Body of pancreas (tissue), 4 donors: Measurements from ENCODE around the gene LHX3.

Experiments used
- POLR2A ChIP-seq, 3 donors: fragments of 450-650 bp; IDR thresholded peaks; one replicate each; pipeline ENCODE4 v1.6.1; 2016; ENCODE audit warnings: antibody characterized with exemption in 3 of 3, mild to moderate bottlenecking in 2 of 3
- TF ChIP-seq, protein P1 (sequence below), 7 experiments: fragments of 450-650 bp in 4 of 7; fragments of 200-600 bp in 3 of 7; sonication (generic) in 3 of 7; IDR thresholded peaks; one replicate each; pipeline ENCODE4 v1.5.1; 2016 to 2019; ENCODE audit warnings: antibody characterized with exemption in 7 of 7

DNA sequence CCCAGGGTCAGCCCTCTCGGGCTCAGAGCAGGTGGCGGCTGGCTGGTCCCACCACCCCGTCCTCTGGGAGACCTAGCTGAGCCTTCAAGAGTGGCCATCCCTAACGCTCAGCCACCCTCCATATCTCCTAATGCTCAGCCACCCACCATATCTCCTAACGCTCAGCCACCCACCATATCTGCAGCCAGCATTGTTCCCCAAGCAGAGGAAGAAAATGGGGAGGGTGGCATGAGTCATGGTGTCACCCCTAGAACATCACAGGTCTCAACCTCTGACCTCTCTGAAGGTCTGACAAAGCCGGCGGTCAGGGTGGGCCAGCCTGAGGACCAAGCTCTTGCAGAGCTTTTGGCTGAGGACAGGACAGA lies 14.7 kb downstream of the LHX3 start:
- TF ChIP-seq, protein P1, sequence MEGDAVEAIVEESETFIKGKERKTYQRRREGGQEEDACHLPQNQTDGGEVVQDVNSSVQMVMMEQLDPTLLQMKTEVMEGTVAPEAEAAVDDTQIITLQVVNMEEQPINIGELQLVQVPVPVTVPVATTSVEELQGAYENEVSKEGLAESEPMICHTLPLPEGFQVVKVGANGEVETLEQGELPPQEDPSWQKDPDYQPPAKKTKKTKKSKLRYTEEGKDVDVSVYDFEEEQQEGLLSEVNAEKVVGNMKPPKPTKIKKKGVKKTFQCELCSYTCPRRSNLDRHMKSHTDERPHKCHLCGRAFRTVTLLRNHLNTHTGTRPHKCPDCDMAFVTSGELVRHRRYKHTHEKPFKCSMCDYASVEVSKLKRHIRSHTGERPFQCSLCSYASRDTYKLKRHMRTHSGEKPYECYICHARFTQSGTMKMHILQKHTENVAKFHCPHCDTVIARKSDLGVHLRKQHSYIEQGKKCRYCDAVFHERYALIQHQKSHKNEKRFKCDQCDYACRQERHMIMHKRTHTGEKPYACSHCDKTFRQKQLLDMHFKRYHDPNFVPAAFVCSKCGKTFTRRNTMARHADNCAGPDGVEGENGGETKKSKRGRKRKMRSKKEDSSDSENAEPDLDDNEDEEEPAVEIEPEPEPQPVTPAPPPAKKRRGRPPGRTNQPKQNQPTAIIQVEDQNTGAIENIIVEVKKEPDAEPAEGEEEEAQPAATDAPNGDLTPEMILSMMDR (IDR thresholded peaks at IDR 0.05), result no peak
- no peak for TF ChIP-seq POLR2A (IDR thresholded peaks at IDR 0.05)
